Measurements from ENCODE around the gene C10orf67. TPM values are rescaled to one million over a fixed set of nuclear protein-coding genes. Genes with fewer than 3 reads are reported as not detected.

The C10orf67 gene
- polyA plus RNA-seq, 1 experiment, result 0.15 TPM

GRCh38 chr10:23331567-23332301, 12.9 kb downstream of the C10orf67 start:
- CTCF ChIA-PET, result interaction anchor here (1.0 to 1.4 kb wide), 2 partner anchors 12 to 107 kb away, joined by 3 read pairs; partner anchors contain the start of gene OTUD1
- no peaks in the 10 kb centered on the region for H3K36me3 ChIP-seq (ENCODE audit: control insufficient read depth, insufficient read depth, low read length)
- no peaks in the 10 kb centered on the region for H3K27me3 ChIP-seq (ENCODE audit: control insufficient read depth, insufficient read depth, low read length)
- POLR2A ChIA-PET, result no interaction called here
- TF ChIP-seq CTCF (IDR thresholded peaks at IDR 0.05; ENCODE audit: insufficient read depth, low read depth, low read length), result no peak
- no peak for DNase-seq (ENCODE audit: low read depth)
- no peak overlapping the region for H3K4me3 ChIP-seq (ENCODE audit: low read depth, low read length)

- Histone ChIP-seq H3K36me3 (ENCODE audit: control insufficient read depth, insufficient read depth, low read length) (no peaks in the 10 kb centered on the region), H3K4me3 (ENCODE audit: low read depth, low read length) (no peak overlapping the region), H3K27me3 (ENCODE audit: control insufficient read depth, insufficient read depth, low read length) (no peaks in the 10 kb centered on the region)
- no peak for DNase-seq (ENCODE audit: low read depth)
- no peak for TF ChIP-seq CTCF (IDR thresholded peaks at IDR 0.05; ENCODE audit: insufficient read depth, low read depth, low read length)
- POLR2A ChIA-PET, result no interaction called here
- CTCF ChIA-PET, result no interaction called here
Measured at GRCh38 chr10:23330948-23331347, 13.6 kb downstream of the C10orf67 start.

- ChIA-PET POLR2A (no interaction called here), CTCF (interaction anchor here (0.5 to 1.6 kb wide), 4 partner anchors 9 to 137 kb away, joined by 3 to 4 read pairs (median 3); no protein-coding TSS in a partner anchor)
- TF ChIP-seq CTCF (IDR thresholded peaks at IDR 0.05; ENCODE audit: insufficient read depth, low read depth, low read length), result no peak
- no peak for DNase-seq (ENCODE audit: low read depth)
- no peak overlapping the region for H3K4me3 ChIP-seq (ENCODE audit: low read depth, low read length)
- no peaks in the 10 kb centered on the region; the same call in none of the 2 replicates for H3K27me3 ChIP-seq (ENCODE audit: control insufficient read depth, insufficient read depth, low read length)
- no peaks in the 10 kb centered on the region for H3K36me3 ChIP-seq (ENCODE audit: control insufficient read depth, insufficient read depth, low read length)
Measured at GRCh38 chr10:23326544-23327307, 17.9 kb downstream of the C10orf67 start.

- TF ChIP-seq CTCF (IDR thresholded peaks at IDR 0.05; ENCODE audit: insufficient read depth, low read depth, low read length), result 0 out of 2 replicates have a peak, but pooled peaks have one; percentile 15
- Histone ChIP-seq H3K36me3 (ENCODE audit: control insufficient read depth, insufficient read depth, low read length) (no peaks in the 10 kb centered on the region), H3K27me3 (ENCODE audit: control insufficient read depth, insufficient read depth, low read length) (no peaks in the 10 kb centered on the region; the same call in none of the 2 replicates), H3K4me3 (ENCODE audit: low read depth, low read length) (no peak overlapping the region)
- no peak for DNase-seq (ENCODE audit: low read depth)
- POLR2A ChIA-PET, result no interaction called here
- CTCF ChIA-PET, result interaction anchor here (0.6 to 1.4 kb wide), 2 partner anchors 10 to 204 kb away, joined by 3 to 4 read pairs; no protein-coding TSS in a partner anchor
Measured at GRCh38 chr10:23325132-23325531, 19.5 kb downstream of the C10orf67 start.

- Histone ChIP-seq H3K36me3 (ENCODE audit: control insufficient read depth, insufficient read depth, low read length) (no peaks in the 10 kb centered on the region), H3K4me3 (ENCODE audit: low read depth, low read length) (no peak overlapping the region), H3K27me3 (ENCODE audit: control insufficient read depth, insufficient read depth, low read length) (no peaks in the 10 kb centered on the region; the same call in none of the 2 replicates)
- CTCF ChIA-PET, result interaction anchor here (0.8 to 1.4 kb wide), 2 partner anchors 10 to 205 kb away, joined by 4 to 5 read pairs; no protein-coding TSS in a partner anchor
- TF ChIP-seq CTCF (IDR thresholded peaks at IDR 0.05; ENCODE audit: insufficient read depth, low read depth, low read length), result no peak
- POLR2A ChIA-PET, result no interaction called here
- no peak for DNase-seq (ENCODE audit: low read depth)
Measured at GRCh38 chr10:23324351-23324750, 20.2 kb downstream of the C10orf67 start.
